GM23338 (cell line): ENCODE measurements around the gene PRR35. TPM values are rescaled to one million over a fixed set of nuclear protein-coding genes. Genes with fewer than 3 reads are reported as not detected.
A peak's percentile ranks its signal among the peaks of the same experiment; 100 is the strongest.

Source experiments
- ATAC-seq: fragments of 200-7000 bp; cut with Tn5 transposase; 3 replicates; pipeline ENCODE4 v1.9.1; 2020
- DNase-seq: peaks from one replicate; pipeline ENCODE4 v3.0.0-alpha.2; 2015; ENCODE audit warnings: low spot score
- H2AFZ ChIP-seq: fragments of 200-600 bp; sonication (generic); 2 replicates; pipeline ENCODE4 v1.8.0; 2016; ENCODE audit warnings: antibody characterized with exemption, mild to moderate bottlenecking, moderate library complexity
- H3F3A ChIP-seq: fragments of 200-600 bp; sonication (generic); replicated peaks from 2 replicates; pipeline ENCODE4 v1.8.0; 2017; ENCODE audit warnings: antibody characterized with exemption, mixed run types, low read depth
- H3K27ac ChIP-seq: fragments of 200-600 bp; sonication (generic); 2 replicates; pipeline ENCODE4 v1.6.1; 2016; ENCODE audit warnings: low read depth
- H3K27me3 ChIP-seq: fragments of 200-600 bp; sonication (generic); 2 replicates; pipeline ENCODE4 v1.8.0; 2016; ENCODE audit warnings: mild to moderate bottlenecking, mixed run types, moderate library complexity; ENCODE audit not compliant: insufficient read depth
- H3K36me3 ChIP-seq: fragments of 200-600 bp; sonication (generic); 2 replicates; pipeline ENCODE4 v1.8.0; 2016; ENCODE audit warnings: mild to moderate bottlenecking; ENCODE audit not compliant: insufficient read depth
- H3K4me1 ChIP-seq: fragments of 200-600 bp; sonication (generic); 2 replicates; pipeline ENCODE4 v1.8.0; 2016; ENCODE audit warnings: mild to moderate bottlenecking, moderate library complexity; ENCODE audit not compliant: insufficient read depth
- H3K4me2 ChIP-seq: fragments of 200-600 bp; sonication (generic); 2 replicates; pipeline ENCODE4 v1.7.1; 2017; ENCODE audit warnings: mixed run types
- H3K4me3 ChIP-seq: fragments of 200-600 bp; sonication (generic); 2 replicates; pipeline ENCODE4 v1.6.1; 2016; ENCODE audit warnings: mixed run types
- H3K79me2 ChIP-seq: fragments of 200-600 bp; sonication (generic); replicated peaks from 2 replicates; pipeline ENCODE4 v1.8.0; 2017; ENCODE audit warnings: mild to moderate bottlenecking; ENCODE audit not compliant: insufficient read depth
- H3K9me2 ChIP-seq: fragments of 200-600 bp; sonication (generic); 2 replicates; pipeline ENCODE4 v1.8.0; 2017; ENCODE audit not compliant: insufficient read depth
- H4K20me1 ChIP-seq: fragments of 200-600 bp; sonication (generic); replicated peaks from 2 replicates; pipeline ENCODE4 v1.8.0; 2017; ENCODE audit warnings: mild to moderate bottlenecking; ENCODE audit not compliant: insufficient read depth
- H3K27ac Mint-ChIP-seq: 2 replicates; pipeline ENCODE4 v1.8.0; 2020; ENCODE audit warnings: inconsistent platforms, mild to moderate bottlenecking, moderate library complexity, mixed read lengths
- H3K27me3 Mint-ChIP-seq: 3 replicates; pipeline ENCODE4 v1.8.0; 2022; ENCODE audit warnings: low read depth, mild to moderate bottlenecking, moderate library complexity, mixed read lengths, inconsistent platforms; ENCODE audit not compliant: insufficient read depth, poor library complexity
- H3K36me3 Mint-ChIP-seq: 3 replicates; pipeline ENCODE4 v1.8.0; 2021; ENCODE audit warnings: low read depth, mild to moderate bottlenecking, inconsistent platforms, moderate library complexity, mixed read lengths
- H3K4me1 Mint-ChIP-seq: 3 replicates; pipeline ENCODE4 v1.8.0; 2020; ENCODE audit warnings: mild to moderate bottlenecking, inconsistent platforms, mixed read lengths
- H3K4me3 Mint-ChIP-seq: 3 replicates; pipeline ENCODE4 v1.8.0; 2021; ENCODE audit warnings: moderate library complexity, mild to moderate bottlenecking, inconsistent platforms, mixed read lengths
- H3K9me3 Mint-ChIP-seq: 3 replicates; pipeline ENCODE4 v1.8.0; 2020; ENCODE audit warnings: moderate library complexity, mild to moderate bottlenecking, inconsistent platforms, mixed read lengths
- EZH2phosphoT487 ChIP-seq: fragments of 200-600 bp; sonication (generic); IDR thresholded peaks from one replicate; pipeline ENCODE4 v1.8.1; 2018; ENCODE audit warnings: antibody characterized with exemption; ENCODE audit not compliant: unreplicated experiment
- JUNB ChIP-seq: IDR thresholded peaks from one replicate; pipeline ENCODE4 v1.6.1; 2016; ENCODE audit warnings: antibody characterized with exemption; ENCODE audit not compliant: unreplicated experiment
- POLR2AphosphoS5 ChIP-seq: IDR thresholded peaks from 2 replicates; pipeline ENCODE4 v1.6.1; 2016; ENCODE audit warnings: antibody characterized with exemption, low read depth
- ZNF331 ChIP-seq: fragments of 250-450 bp; sonication (Bioruptor Pico); IDR thresholded peaks from 2 replicates; pipeline ENCODE4 v1.5.0; 2020; ENCODE audit warnings: low read depth, mild to moderate bottlenecking, moderate library complexity
- polyA plus RNA-seq: library from polyadenylated mRNA; unstranded; fragments of >200 nt; fragmentation: Nextera tagmentation; extraction: Ambion mirVana; gene quantifications from 2 replicates; pipeline ENCODE4 v1.2.1, GENCODE V29; 2016
- total RNA-seq: library from RNA; depleted of rRNA; stranded (reverse); fragments of >200 nt; shearing (Covaris generic); gene quantifications from 2 replicates; pipeline ENCODE4 v1.2.3, GENCODE V29; 2014
- TF ChIP-seq, protein P1 (sequence below): fragments of 250-450 bp; sonication (Bioruptor Pico); IDR thresholded peaks from 2 replicates; pipeline ENCODE4 v1.5.0; 2020; ENCODE audit warnings: mild to moderate bottlenecking, moderate library complexity
- TF ChIP-seq, protein P2 (sequence below), 2 experiments: fragments of 200-600 bp in 1 of 2; sonication (generic) in 1 of 2; conservative IDR thresholded peaks; 2 replicates each; pipeline versions ENCODE4 v1.5.1 to v1.6.1; 2016 to 2017; ENCODE audit warnings: antibody characterized with exemption in 2 of 2, low read depth in 2 of 2, mild to moderate bottlenecking in 2 of 2, moderate library complexity in 1 of 2

Gene PRR35
- total and polyA plus RNA-seq, 2 experiments from 2014 or later: 0.32 to 1.4 TPM

DNA sequence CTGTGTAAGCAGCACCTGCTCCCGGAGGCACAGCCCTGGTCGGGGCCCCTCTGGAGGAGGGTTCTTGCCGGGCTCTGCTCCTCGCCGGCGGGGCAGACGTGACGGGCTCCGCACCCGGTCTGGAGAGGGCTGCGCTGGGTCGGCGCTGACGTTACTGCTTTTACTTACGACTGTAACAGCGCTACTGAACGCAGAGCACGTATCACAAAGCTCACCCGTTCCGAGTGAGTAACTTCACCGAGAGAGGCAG, 28.4 kb downstream of the PRR35 start (continued):
- TF ChIP-seq, protein P1, sequence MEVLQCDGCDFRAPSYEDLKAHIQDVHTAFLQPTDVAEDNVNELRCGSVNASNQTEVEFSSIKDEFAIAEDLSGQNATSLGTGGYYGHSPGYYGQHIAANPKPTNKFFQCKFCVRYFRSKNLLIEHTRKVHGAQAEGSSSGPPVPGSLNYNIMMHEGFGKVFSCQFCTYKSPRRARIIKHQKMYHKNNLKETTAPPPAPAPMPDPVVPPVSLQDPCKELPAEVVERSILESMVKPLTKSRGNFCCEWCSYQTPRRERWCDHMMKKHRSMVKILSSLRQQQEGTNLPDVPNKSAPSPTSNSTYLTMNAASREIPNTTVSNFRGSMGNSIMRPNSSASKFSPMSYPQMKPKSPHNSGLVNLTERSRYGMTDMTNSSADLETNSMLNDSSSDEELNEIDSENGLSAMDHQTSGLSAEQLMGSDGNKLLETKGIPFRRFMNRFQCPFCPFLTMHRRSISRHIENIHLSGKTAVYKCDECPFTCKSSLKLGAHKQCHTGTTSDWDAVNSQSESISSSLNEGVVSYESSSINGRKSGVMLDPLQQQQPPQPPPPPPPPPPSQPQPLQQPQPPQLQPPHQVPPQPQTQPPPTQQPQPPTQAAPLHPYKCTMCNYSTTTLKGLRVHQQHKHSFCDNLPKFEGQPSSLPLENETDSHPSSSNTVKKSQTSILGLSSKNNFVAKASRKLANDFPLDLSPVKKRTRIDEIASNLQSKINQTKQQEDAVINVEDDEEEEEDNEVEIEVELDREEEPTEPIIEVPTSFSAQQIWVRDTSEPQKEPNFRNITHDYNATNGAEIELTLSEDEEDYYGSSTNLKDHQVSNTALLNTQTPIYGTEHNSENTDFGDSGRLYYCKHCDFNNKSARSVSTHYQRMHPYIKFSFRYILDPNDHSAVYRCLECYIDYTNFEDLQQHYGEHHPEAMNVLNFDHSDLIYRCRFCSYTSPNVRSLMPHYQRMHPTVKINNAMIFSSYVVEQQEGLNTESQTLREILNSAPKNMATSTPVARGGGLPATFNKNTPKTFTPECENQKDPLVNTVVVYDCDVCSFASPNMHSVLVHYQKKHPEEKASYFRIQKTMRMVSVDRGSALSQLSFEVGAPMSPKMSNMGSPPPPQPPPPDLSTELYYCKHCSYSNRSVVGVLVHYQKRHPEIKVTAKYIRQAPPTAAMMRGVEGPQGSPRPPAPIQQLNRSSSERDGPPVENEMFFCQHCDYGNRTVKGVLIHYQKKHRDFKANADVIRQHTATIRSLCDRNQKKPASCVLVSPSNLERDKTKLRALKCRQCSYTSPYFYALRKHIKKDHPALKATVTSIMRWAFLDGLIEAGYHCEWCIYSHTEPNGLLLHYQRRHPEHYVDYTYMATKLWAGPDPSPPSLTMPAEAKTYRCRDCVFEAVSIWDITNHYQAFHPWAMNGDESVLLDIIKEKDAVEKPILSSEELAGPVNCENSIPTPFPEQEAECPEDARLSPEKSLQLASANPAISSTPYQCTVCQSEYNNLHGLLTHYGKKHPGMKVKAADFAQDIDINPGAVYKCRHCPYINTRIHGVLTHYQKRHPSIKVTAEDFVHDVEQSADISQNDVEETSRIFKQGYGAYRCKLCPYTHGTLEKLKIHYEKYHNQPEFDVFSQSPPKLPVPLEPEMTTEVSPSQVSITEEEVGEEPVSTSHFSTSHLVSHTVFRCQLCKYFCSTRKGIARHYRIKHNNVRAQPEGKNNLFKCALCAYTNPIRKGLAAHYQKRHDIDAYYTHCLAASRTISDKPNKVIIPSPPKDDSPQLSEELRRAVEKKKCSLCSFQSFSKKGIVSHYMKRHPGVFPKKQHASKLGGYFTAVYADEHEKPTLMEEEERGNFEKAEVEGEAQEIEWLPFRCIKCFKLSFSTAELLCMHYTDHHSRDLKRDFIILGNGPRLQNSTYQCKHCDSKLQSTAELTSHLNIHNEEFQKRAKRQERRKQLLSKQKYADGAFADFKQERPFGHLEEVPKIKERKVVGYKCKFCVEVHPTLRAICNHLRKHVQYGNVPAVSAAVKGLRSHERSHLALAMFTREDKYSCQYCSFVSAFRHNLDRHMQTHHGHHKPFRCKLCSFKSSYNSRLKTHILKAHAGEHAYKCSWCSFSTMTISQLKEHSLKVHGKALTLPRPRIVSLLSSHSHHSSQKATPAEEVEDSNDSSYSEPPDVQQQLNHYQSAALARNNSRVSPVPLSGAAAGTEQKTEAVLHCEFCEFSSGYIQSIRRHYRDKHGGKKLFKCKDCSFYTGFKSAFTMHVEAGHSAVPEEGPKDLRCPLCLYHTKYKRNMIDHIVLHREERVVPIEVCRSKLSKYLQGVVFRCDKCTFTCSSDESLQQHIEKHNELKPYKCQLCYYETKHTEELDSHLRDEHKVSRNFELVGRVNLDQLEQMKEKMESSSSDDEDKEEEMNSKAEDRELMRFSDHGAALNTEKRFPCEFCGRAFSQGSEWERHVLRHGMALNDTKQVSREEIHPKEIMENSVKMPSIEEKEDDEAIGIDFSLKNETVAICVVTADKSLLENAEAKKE: no peak
- TF ChIP-seq EZH2phosphoT487 (no peak), ZNF331 (no peak)

GRCh38 chr16:588889-589657, 28.9 kb downstream of the PRR35 start:
- Histone ChIP-seq H4K20me1 (peaks cover 24% of the 10 kb centered on the region), H3K36me3 (no peaks in the 10 kb centered on the region), H3K4me1 (0 out of 2 replicates have a peak, but pooled peaks cover under 1% of the 10 kb centered on the region), H3K27me3 (peaks cover 30% of the 10 kb centered on the region), H3K4me3 (peak overlapping the region; percentile 98), H3K4me2 (peak overlapping the region; percentile 84), H3K9me2 (no peaks in the 10 kb centered on the region), H2AFZ (peak overlapping the region; percentile 91), H3F3A (peaks cover 8% of the 10 kb centered on the region; the same call in 1 of the 2 replicates), H3K27ac (peak overlapping the region; percentile 99), H3K79me2 (peaks cover 26% of the 10 kb centered on the region)
- peaks cover 3% of the 10 kb centered on the region; the same call in 1 of the 3 replicates for H3K36me3 Mint-ChIP-seq
- peaks cover 16% of the 10 kb centered on the region for H3K4me1 Mint-ChIP-seq
- peak overlapping the region; percentile 99 for H3K27ac Mint-ChIP-seq
- ATAC-seq (peak; percentile 75), DNase-seq (peak; percentile 96)
- no peaks in the 10 kb centered on the region; the same call in 1 of the 3 replicates for H3K9me3 Mint-ChIP-seq
- H3K4me3 Mint-ChIP-seq: peak overlapping the region; percentile 87
- peaks cover 32% of the 10 kb centered on the region for H3K27me3 Mint-ChIP-seq
- TF ChIP-seq, protein P2, sequence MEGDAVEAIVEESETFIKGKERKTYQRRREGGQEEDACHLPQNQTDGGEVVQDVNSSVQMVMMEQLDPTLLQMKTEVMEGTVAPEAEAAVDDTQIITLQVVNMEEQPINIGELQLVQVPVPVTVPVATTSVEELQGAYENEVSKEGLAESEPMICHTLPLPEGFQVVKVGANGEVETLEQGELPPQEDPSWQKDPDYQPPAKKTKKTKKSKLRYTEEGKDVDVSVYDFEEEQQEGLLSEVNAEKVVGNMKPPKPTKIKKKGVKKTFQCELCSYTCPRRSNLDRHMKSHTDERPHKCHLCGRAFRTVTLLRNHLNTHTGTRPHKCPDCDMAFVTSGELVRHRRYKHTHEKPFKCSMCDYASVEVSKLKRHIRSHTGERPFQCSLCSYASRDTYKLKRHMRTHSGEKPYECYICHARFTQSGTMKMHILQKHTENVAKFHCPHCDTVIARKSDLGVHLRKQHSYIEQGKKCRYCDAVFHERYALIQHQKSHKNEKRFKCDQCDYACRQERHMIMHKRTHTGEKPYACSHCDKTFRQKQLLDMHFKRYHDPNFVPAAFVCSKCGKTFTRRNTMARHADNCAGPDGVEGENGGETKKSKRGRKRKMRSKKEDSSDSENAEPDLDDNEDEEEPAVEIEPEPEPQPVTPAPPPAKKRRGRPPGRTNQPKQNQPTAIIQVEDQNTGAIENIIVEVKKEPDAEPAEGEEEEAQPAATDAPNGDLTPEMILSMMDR (conservative IDR thresholded peaks at IDR 0.05; ENCODE audit: low read depth in 2 of 2): no peak
- TF ChIP-seq POLR2AphosphoS5 (peak; percentile 83), JUNB (no peak)
- TF ChIP-seq, protein P1: no peak
